Fibroblast of villous mesenchyme (primary cell): ENCODE results near the gene AFM. TPM values are rescaled to one million over a fixed set of nuclear protein-coding genes. Genes with fewer than 3 reads are reported as not detected.

Source experiments
- DNase-seq: peaks from one replicate; pipeline ENCODE4 v3.0.0-alpha.2; 2010; ENCODE audit warnings: low read depth
- H3K4me3 ChIP-seq: 2 replicates; pipeline ENCODE4 v1.5.1; 2011; ENCODE audit warnings: low read depth, mild to moderate bottlenecking, low read length
- total RNA-seq: library from RNA; depleted of rRNA; stranded (reverse); fragments of >200 nt; gene quantifications from 2 replicates; pipeline ENCODE4 v1.2.3, GENCODE V29; 2012
- TF ChIP-seq, protein P1 (sequence below): IDR thresholded peaks from 2 replicates; pipeline ENCODE4 v1.5.1; 2012; ENCODE audit warnings: low read depth, mild to moderate bottlenecking, low read length; ENCODE audit not compliant: insufficient read depth

The AFM gene
- total RNA-seq, 1 donor, result not detected

DNA sequence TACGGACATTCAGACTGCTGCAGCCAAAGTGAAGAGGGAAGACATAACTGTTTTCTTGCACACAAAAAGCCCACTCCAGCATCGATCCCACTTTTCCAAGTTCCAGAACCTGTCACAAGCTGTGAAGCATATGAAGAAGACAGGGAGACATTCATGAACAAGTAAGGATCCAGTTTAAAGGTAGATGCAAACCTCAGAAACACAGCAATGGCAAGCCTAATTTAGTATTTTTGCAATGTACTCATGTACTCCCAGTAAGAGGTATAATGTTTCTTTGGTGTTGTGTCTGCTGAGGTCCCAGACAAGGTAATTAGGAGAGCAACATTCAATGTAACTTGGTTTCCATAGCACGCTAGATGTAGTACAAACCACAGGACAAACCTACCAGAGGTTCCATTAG, 40.9 kb upstream of the AFM start:
- no peak overlapping the region for H3K4me3 ChIP-seq
- TF ChIP-seq, protein P1, sequence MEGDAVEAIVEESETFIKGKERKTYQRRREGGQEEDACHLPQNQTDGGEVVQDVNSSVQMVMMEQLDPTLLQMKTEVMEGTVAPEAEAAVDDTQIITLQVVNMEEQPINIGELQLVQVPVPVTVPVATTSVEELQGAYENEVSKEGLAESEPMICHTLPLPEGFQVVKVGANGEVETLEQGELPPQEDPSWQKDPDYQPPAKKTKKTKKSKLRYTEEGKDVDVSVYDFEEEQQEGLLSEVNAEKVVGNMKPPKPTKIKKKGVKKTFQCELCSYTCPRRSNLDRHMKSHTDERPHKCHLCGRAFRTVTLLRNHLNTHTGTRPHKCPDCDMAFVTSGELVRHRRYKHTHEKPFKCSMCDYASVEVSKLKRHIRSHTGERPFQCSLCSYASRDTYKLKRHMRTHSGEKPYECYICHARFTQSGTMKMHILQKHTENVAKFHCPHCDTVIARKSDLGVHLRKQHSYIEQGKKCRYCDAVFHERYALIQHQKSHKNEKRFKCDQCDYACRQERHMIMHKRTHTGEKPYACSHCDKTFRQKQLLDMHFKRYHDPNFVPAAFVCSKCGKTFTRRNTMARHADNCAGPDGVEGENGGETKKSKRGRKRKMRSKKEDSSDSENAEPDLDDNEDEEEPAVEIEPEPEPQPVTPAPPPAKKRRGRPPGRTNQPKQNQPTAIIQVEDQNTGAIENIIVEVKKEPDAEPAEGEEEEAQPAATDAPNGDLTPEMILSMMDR, result no peak
- no peak for DNase-seq

DNA sequence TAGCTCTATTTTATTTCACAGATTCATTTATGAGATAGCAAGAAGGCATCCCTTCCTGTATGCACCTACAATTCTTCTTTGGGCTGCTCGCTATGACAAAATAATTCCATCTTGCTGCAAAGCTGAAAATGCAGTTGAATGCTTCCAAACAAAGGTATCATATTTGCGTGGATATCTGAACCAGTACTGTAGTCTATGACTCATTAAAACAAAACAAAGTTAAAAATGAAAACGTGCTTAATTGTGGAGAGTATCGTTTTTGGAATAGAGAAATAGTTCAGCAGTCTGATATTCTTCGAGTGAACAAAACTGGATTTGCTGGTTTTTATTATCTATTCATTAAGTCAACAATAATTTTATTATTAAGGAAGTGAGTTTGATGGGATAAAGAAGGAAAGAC, 39.3 kb upstream of the AFM start:
- TF ChIP-seq, protein P1, result no peak
- H3K4me3 ChIP-seq, result no peak overlapping the region
- no peak for DNase-seq

DNA sequence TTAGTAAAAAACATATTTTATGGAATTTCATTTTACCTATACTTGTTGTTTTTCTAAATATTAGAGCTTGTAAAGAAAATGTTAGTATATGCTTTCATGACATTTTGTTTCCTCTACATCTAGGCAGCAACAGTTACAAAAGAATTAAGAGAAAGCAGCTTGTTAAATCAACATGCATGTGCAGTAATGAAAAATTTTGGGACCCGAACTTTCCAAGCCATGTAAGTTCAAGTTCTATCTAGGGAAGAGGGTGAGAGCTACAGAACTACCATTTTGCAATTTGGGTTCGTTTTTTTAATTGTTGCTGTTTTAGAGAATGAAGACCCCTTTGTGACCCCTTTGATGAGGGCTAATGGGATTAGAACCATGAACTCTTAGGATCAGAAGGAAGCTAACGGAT, 38.3 kb upstream of the AFM start:
- no peak overlapping the region for H3K4me3 ChIP-seq
- TF ChIP-seq, protein P1, result no peak
- DNase-seq, result no peak

DNA sequence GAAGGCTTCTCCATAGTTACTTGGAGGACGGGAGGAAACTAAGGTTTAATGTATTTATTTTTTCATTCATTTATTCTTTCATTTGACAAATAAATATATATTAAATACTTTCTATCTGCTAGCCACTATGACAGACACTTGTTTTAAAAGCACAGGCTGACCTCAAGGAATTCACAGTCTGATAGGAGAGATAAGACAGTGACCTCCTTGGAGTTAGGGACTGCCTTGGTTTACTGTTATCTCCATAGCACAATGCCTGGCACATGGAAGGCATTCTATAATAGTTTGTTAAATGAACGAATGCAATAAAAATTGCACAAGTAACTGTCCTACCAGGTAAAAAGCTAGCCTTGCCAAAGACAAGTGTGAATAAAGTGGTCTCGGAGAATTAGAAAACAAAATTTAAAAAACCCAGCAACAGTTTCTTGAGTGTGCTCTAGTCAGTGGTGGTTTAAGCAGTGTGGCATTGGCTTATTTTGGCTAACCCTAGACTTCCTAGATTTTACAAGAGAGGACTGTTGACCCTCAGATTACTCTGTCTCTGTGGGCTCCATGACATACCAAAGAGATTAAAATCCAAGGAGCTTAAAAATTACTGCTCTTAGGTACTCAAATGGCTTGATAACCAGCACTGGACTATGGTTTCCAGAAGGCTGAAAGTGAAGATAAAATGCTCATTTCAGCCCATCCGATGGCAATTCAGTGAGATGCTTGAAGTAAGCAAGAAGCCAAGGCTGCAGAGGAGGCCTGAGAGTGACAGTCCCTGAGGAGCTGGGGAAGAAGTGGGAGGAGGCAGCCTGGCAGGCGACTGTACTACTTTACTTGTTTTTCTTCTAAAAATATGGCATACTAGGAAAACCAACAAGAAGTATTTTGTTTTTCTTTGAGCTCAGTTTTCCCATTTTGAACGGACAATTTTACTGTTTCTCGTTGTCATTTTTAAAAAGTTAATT, 35.9 kb upstream of the AFM start:
- DNase-seq, result no peak
- TF ChIP-seq, protein P1, result no peak
- H3K4me3 ChIP-seq, result no peak overlapping the region

DNA sequence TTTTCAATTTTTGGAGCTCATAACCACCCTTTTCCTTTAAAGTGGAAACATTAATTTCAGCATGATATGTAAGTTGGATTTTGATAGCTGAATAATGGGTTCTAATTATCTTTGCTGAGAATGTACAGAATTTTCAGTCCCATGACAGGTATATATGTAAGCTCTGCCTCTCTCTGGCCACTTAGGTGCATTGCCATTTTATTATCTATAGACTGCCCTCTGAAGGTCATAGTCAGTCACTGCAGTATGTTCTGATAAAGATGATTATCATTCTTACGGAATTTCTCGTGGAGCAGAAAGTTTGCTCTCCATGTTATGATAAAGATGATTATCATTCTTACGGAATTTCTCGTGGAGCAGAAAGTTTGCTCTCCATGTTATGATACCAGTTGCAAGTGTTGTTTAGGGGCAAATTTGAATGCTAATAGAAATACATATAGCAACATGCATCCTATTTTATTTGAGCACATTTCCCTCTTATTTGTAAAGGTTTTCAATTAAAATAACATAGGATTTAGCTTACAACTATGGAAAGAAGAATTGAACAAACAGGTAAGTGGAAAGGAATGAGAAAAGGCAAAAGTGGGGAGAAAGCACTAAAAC, 35.1 kb upstream of the AFM start:
- no peak overlapping the region for H3K4me3 ChIP-seq
- TF ChIP-seq, protein P1, result peak; percentile 81
- DNase-seq, result peak; percentile 48

DNA sequence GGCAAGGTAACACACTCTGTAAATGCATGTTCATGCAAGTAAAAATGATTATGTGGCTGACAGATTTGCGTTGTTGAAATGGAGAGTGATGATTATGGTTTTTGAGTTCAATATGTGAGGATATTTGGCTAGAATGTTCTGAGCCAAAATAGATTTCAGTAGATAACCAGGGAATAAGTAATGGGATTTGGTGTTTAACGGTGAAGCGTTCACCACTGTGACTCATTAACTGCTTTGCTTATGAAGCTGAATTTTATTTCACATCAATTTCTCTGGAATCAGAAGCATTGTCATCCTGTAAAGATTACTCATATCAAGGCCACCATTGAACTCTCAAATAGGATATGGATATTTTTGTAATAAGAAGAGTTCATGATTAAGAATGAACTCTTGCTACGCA, 33.9 kb upstream of the AFM start:
- H3K4me3 ChIP-seq, result no peak overlapping the region
- DNase-seq, result no peak
- TF ChIP-seq, protein P1, result no peak
